NCI-H1694 treated with DMSO at 0.1 percent for 48 hours (cell line): ENCODE results near the gene IL34.

Experiments used
- DNase-seq: peaks from one replicate; lab custom pipeline; 2025; lab: John Stamatoyannopoulos, UW

The IL34 gene

DNA sequence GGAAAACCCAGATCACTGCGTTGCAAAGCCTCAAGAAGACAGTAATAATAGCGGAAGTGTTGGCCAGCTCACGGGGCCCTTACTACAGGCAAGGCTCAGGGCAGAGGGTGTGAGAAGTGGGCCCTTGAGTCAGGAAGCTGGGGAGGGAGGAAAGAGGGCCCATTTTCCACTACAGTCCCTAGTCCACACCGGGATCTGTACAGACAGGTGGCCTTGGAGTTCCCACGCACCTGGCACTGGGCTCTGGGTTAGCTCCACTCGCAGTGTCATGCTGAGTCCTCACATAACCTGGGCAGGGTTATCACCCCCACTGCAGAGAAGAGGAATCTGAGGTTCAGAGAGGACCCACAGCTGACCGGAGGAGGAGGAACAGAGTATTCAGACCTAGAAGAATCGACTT lies 56.3 kb downstream of the IL34 start:
- DNase-seq: no peak

DNA sequence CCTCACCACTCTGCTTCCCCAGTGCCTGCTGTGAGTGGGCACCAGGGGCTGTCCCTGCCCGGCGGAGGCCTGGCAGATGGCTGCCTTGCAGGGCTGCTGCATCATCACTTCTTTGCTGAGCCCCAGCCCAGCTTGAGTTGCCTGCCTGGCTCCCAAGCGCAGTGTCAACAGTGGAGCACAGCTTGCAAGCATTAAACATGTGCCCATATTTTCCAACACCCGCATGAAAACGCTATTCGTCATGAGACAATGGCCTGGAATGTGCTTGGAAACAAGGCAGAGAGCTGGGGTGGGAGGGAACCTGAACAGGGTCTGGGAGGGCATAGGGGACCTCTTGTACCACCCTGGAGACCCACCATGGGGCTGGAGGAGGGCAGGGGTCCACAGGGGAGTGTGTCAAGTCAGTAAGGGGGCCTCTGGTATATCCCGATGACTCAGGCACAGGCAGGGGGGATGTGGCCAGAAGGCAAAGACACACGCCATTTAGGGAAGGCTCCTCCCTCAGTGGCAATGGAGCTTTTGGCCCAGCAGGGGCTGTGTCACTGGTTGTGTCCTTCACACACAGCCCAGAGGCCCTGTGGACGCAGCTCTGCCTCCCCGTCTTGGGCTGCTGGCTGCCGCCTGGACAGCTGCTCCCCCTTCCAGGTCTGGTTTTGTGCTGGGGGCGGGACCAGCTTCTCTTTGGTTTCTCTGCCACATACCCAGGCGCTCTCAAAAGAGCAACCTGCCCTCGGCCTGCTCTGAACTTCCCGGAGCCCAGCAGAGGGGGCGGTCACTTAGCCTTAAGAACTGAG lies 56.9 kb downstream of the IL34 start:
- peak; percentile 90 for DNase-seq

GRCh38 chr16:70703835-70704381 lies 57.5 kb downstream of the IL34 start:
- no peak for DNase-seq

GRCh38 chr16:70704586-70704985 lies 58.2 kb downstream of the IL34 start:
- no peak for DNase-seq

- no peak for DNase-seq
Observed at GRCh38 chr16:70705056-70705455, 58.7 kb downstream of the IL34 start.

- DNase-seq: no peak
Observed at GRCh38 chr16:70706948-70707465, 60.6 kb downstream of the IL34 start.

DNA sequence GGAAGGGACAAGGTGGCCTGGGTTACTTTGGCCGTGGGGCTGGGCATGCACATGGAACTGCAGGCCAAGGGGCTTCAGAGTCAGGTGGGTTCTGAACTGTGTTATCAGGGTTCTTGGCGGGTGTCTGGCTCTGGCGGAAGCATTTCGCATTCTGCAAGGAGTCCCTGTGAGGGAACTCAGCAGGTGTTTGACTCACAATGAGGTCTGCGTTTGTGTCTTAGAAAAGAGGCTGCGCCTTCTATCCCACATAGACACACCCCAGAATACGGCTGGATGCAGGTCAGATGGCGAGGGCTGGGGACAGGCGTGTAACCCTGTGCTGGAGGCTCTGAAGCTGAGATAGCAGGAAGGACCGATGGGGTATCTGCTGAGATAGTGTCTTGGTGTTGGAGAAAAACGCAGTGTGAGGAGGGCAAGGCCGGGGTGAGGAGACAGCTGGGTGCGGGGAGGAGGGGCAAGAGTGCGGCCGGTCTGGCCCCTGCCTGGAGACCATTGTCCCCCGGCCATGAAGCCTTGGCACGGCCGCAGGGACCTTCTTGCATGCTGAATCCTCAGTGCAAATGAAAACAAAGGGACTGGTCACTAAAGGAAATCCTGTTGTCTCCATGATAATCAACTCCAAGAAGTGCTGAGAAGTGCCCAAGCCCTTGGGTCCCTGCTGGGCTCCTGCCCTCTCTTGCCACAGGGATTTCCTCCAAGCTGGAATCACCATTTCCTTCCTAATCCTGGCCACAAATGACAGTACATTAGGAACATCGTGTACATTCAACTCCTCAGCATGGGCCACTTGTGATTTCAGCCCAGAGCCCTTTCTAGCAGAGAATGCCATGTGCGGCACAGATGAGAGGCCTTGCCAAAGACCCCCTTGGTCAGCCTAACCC lies 62.2 kb downstream of the IL34 start:
- DNase-seq: no peak

- DNase-seq: no peak
Observed at GRCh38 chr16:70709457-70709856, 63.1 kb downstream of the IL34 start.

DNA sequence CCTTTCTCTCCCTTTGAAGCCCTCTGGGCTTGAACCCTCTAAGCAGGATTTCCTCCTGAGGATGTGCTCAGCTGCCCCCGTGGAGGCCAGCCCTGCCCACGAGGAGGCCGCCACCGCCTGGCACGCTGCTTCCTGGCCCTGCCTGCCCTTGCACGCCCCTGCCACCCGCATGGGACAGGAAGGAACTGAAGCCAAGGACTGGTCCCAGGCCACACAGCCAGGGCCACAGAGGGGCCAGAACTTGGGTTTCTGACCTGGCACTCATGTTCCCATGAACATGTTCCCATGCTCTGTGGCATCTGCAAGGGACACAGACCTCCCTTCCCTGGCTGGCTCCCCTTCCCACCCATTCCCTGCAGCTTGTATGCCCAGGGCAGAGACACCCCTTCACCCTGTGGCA lies 63.6 kb downstream of the IL34 start:
- DNase-seq: no peak
